Choroid plexus epithelial cell (primary cell): Measurements from ENCODE around the gene RACGAP1.

Experiments used
- DNase-seq: peaks from one replicate; pipeline ENCODE4 v3.0.0-alpha.2; 2010; ENCODE audit warnings: low read depth
- H3K4me3 ChIP-seq: 2 replicates; pipeline ENCODE4 v1.5.1; 2011; ENCODE audit warnings: low read depth, mild to moderate bottlenecking, control low read depth, low read length, moderate library complexity
- TF ChIP-seq, protein P1 (sequence below): conservative IDR thresholded peaks from 2 replicates; pipeline ENCODE4 v1.5.1; 2011; ENCODE audit warnings: low read depth, mild to moderate bottlenecking, control low read depth, inconsistent platforms, low read length, moderate library complexity

Gene RACGAP1

DNA sequence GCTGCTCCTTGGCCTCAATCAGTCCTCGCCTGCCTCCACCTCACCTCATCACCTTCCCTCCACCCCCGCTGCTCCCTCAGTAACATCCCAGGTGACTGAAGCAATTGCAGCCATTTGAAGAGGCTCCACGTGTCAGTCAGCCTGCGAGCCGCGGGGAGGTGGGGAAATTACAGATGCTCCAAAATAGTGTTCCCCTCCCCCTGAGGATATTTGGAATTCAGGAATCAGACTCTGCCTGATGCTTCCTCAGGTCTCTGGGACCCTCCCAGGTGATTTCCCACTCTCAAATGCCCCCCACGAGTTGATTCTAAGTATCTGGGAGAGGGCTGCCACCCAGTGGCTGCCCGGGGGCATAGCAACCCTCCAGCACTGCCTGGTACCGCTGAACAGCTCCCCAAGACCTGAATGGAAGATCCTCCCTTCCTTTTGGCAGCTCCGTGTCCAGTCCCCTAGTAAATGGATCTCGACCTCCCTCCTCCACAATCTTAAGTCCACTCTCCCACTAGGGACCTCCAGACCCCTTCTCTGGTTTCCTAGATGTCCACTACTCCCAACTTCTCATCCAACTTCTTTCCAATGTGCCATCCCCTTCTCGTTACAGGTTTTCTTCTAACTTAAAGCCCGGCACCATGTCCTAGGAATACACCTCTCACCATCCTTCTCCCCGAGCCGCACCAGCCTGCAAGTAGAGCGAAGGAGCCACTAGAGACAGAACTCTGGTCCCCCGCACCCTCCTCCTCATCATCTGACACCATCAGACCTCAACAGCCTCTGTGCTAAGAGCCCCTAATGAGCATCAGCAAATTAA is 30.7 kb upstream of the RACGAP1 start:
- H3K4me3 ChIP-seq: peak overlapping the region; percentile 11
- TF ChIP-seq, protein P1, sequence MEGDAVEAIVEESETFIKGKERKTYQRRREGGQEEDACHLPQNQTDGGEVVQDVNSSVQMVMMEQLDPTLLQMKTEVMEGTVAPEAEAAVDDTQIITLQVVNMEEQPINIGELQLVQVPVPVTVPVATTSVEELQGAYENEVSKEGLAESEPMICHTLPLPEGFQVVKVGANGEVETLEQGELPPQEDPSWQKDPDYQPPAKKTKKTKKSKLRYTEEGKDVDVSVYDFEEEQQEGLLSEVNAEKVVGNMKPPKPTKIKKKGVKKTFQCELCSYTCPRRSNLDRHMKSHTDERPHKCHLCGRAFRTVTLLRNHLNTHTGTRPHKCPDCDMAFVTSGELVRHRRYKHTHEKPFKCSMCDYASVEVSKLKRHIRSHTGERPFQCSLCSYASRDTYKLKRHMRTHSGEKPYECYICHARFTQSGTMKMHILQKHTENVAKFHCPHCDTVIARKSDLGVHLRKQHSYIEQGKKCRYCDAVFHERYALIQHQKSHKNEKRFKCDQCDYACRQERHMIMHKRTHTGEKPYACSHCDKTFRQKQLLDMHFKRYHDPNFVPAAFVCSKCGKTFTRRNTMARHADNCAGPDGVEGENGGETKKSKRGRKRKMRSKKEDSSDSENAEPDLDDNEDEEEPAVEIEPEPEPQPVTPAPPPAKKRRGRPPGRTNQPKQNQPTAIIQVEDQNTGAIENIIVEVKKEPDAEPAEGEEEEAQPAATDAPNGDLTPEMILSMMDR: peak; percentile 99

DNA sequence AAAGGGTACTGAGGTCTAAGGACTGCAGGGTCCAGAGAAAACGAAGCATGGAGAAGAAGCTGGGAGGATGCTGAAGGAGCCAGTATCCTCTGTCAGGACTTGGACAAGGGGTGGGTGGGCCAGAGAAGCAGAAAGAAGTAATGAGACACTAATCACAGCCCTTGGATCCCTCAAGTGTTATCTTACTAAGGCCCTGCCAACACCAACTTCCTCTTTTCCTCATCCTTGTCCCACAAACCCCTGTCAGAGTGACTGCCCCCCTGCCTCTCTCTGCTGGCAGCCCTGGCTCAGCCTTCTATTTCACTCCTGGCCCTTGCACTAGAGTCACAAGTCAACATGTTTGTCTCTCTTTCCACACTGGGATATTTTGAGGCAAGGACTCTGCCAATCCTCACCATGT is 28.3 kb upstream of the RACGAP1 start:
- no peak for DNase-seq
- H3K4me3 ChIP-seq: no peak overlapping the region
- TF ChIP-seq, protein P1: no peak

More for the DNA sequence above, 30.7 kb upstream of the RACGAP1 start:
- DNase-seq: peak; percentile 66

DNA sequence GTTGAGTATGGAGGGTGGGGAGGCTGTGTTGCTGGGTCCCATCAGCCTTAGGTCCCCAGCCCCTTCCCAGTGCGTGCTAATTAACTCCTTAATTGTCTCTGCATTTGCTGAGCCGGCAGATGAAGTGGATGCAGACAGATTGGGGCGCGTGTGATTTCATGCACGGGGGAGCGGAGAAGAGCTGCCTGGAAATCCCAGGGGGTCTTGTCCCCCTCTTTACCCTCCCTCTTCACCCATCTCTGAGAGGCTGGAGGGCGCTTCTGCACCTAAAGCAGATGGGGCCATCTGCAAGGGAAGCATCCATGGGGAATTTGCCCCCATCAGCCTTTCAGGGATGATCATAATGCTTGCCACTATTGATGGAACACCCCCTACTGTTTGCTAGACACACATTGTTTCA is 27.7 kb upstream of the RACGAP1 start:
- no peak for DNase-seq
- TF ChIP-seq, protein P1: no peak
- no peak overlapping the region for H3K4me3 ChIP-seq

DNA sequence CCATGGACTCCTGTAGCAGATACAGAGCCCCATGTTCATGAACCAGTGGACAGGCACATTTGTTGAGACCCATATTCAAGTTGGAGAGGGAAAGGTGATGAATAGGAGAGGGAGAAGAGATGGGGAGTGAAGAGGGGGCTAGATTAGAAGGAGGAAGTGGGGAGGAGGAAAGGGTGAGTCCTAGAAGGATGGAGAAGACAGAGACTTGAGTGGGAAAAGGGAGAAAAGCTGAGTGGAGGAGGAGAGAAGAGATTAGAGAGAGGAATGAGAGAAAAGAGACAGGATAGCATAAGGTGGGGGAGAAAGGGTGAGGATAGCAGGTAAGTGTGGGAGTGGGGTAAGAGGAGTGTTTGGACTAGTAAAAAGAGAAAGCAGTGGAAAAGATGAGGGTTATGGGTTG is 27.2 kb upstream of the RACGAP1 start:
- TF ChIP-seq, protein P1: no peak
- H3K4me3 ChIP-seq: no peak overlapping the region
- DNase-seq: no peak

DNA sequence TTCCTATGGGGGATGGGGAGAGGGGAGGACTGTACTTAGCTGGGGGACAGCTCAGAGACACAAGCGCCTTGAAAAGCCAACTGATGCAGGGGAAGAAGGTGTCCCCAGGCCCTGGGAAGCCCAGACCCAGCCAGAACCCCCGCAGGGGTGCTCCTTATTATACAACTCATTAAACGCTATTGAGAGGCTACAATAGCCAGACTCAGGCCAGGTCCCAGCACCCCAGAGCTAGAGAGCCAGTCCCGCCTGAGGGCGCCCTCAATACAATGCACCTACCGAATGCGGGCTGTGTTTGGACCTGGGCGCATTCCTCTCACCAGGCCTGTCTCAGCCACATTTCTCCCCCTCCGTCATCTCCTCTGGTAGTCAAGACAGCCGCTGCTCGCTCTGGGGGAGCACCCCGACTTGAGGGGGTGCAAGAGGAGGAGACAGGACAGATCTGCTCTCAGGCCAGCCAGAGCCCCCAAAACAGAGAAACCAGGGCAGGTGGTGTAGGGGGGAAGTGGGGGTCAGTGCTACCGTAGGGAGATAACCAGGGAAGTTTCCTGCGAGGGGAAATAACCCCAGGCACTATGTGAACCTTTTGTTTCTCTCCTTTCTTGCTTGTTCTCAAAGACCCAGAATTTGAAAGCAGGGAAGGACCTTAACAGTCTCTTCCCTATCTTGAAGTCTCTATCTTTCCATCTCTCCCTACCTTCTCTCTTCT is 26.0 kb upstream of the RACGAP1 start:
- TF ChIP-seq, protein P1: no peak
- DNase-seq: no peak
- H3K4me3 ChIP-seq: no peak overlapping the region

DNA sequence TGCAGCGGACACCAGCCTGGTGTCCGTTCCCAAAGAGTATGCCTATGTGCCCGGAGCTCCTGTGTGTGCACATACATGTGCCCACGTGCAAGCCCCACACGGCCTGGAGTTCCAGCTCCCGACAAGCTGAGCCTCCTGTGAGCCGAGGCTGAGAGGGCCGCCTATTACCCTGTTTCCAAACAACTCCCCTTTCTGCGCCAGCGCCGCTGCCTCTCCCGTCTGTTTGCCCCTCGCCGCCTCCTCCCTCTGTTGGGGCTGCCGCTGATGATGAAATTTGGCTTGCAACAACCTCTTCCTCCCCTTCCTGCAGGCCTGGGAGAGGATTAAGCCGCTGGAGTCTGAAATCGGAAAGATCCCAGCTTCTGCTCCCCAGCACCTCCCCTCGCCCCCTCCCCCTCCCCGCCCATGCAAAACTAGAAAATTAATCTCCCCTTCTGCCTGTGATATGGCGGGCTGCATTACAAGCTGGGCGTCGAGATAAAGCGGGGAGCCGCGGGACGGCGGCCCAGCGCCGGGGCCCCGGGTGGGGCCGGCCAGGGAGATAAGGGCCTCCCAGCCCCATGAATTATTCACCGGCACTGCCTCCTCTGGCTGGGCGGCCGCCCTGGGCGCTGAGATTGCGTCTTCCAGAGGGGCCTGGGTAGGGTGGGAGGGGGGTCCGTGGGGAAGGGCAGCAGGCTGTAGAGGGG is 25.3 kb upstream of the RACGAP1 start:
- peak overlapping the region; percentile 46 for H3K4me3 ChIP-seq
- peak; percentile 50 for DNase-seq
- TF ChIP-seq, protein P1: no peak
